Measurements from ENCODE around the gene MRM3. TPM values are rescaled to one million over a fixed set of nuclear protein-coding genes. Genes with fewer than 3 reads are reported as not detected.
A peak's percentile ranks its signal among the peaks of the same experiment; 100 is the strongest.

MRM3 gene
- total and polyA plus RNA-seq, 7 donors: 17.2 to 36.2 (median 25.9) TPM

- intact Hi-C loops (cut with DNase I): loop anchor here (5.0 to 10.0 kb wide), 3 partner anchors 48 to 258 kb away; no protein-coding TSS in a partner anchor
- 35 to 50% (median 45%) methylated on average over 11 of the region's 11 CpGs for WGBS, 3 donors
- no peak overlapping the region for H3K4me3 ChIP-seq
- DNase-seq (peak in 1 of 2 donors; percentile 36), ATAC-seq (peak in 1 of 4 donors; percentile 30)
- TF ChIP-seq CTCF (IDR thresholded peaks at IDR 0.05): no peak
- H3K9me3 ChIP-seq: no peaks in the 10 kb centered on the region
- H3K4me1 ChIP-seq: peaks cover 49% of the 10 kb centered on the region
- no peaks in the 10 kb centered on the region for H3K27me3 ChIP-seq (ENCODE audit: insufficient read depth in 3 of 3, low read length in 2 of 3)
- peaks cover 0 to 28% of the 10 kb centered on the region in 2 donors for H3K36me3 ChIP-seq (ENCODE audit: insufficient read depth in 1 of 2, low read depth in 1 of 2)
- H3K27ac ChIP-seq: peak overlapping the region; percentile 36
Measured at GRCh38 chr17:799261-799660, 17.1 kb downstream of the MRM3 start.

- no peaks in the 10 kb centered on the region for H3K9me3 ChIP-seq
- 92 to 95% (median 93%) methylated on average over 38 to 39 of the region's 39 CpGs for WGBS, 3 donors
- intact Hi-C loops (cut with DNase I): loop anchor here in 1 of 2 donors (5.0 kb wide), 1 partner anchor 77 kb away; no protein-coding TSS in a partner anchor
- no peak for TF ChIP-seq CTCF (IDR thresholded peaks at IDR 0.05)
- no peaks in the 10 kb centered on the region for H3K27me3 ChIP-seq (ENCODE audit: insufficient read depth in 3 of 3, low read length in 2 of 3)
- peaks cover 0 to 32% of the 10 kb centered on the region in 2 donors for H3K36me3 ChIP-seq (ENCODE audit: insufficient read depth in 1 of 2, low read depth in 1 of 2)
- DNase-seq (peak in 1 of 2 donors; percentile 46), ATAC-seq (no peak)
- H3K4me1 ChIP-seq: peaks cover 37% of the 10 kb centered on the region
- H3K27ac ChIP-seq: no peak overlapping the region
- H3K4me3 ChIP-seq: no peak overlapping the region
Measured at GRCh38 chr17:800446-801242, 18.5 kb downstream of the MRM3 start.

GRCh38 chr17:801660-802059 lies 19.5 kb downstream of the MRM3 start:
- H3K4me3 ChIP-seq: no peak overlapping the region
- H3K36me3 ChIP-seq (ENCODE audit: insufficient read depth in 1 of 2, low read depth in 1 of 2): peaks cover 0 to 27% of the 10 kb centered on the region in 2 donors
- peak overlapping the region; percentile 46 for H3K27ac ChIP-seq
- intact Hi-C loops (cut with DNase I): loop anchor here in 1 of 2 donors (5.0 kb wide), 1 partner anchor 76 kb away; no protein-coding TSS in a partner anchor
- no peaks in the 10 kb centered on the region for H3K9me3 ChIP-seq
- H3K27me3 ChIP-seq (ENCODE audit: insufficient read depth in 3 of 3, low read length in 2 of 3): no peaks in the 10 kb centered on the region
- DNase-seq (peak in 1 of 2 donors; percentile 50), ATAC-seq (peak; percentile 69 to 78 (median 74))
- no peak for TF ChIP-seq CTCF (IDR thresholded peaks at IDR 0.05)
- peaks cover 37% of the 10 kb centered on the region for H3K4me1 ChIP-seq
- WGBS, 3 donors: 19 to 30% (median 20%) methylated on average over 6 of the region's 6 CpGs

GRCh38 chr17:802481-802880 lies 20.3 kb downstream of the MRM3 start:
- WGBS, 3 donors: 79 to 94% (median 82%) methylated on average over 14 of the region's 14 CpGs
- Histone ChIP-seq H3K36me3 (ENCODE audit: insufficient read depth in 1 of 2, low read depth in 1 of 2) (peaks cover 0 to 24% of the 10 kb centered on the region in 2 donors), H3K4me1 (peaks cover 30% of the 10 kb centered on the region), H3K27me3 (ENCODE audit: insufficient read depth in 3 of 3, low read length in 2 of 3) (no peaks in the 10 kb centered on the region), H3K27ac (peak overlapping the region; percentile 46), H3K9me3 (no peaks in the 10 kb centered on the region), H3K4me3 (no peak overlapping the region)
- no peak for ATAC-seq
- no peak for TF ChIP-seq CTCF (IDR thresholded peaks at IDR 0.05)
- DNase-seq: peak in 1 of 2 donors; percentile 35
- intact Hi-C loops (cut with DNase I): loop anchor here in 1 of 2 donors (5.0 kb wide), 1 partner anchor 75 kb away; no protein-coding TSS in a partner anchor

All from psoas muscle (tissue), 8 donors.